OCI-LY3 (cell line): Measurements from ENCODE around the gene ZNF672.

ENCODE experiments used
- EZH2phosphoT487 ChIP-seq: fragments of 200-600 bp; shearing (Covaris generic); IDR thresholded peaks from 2 replicates; pipeline ENCODE4 v1.6.1; 2018; ENCODE audit warnings: antibody characterized with exemption, mixed run types, low read depth
- TF ChIP-seq, protein P1 (sequence below): fragments of 200-600, 300-600 bp; sonication (generic); IDR thresholded peaks from 2 replicates; pipeline ENCODE4 v1.5.1; 2014; ENCODE audit warnings: antibody characterized with exemption, low read length, low read depth

- TF ChIP-seq, protein P1, sequence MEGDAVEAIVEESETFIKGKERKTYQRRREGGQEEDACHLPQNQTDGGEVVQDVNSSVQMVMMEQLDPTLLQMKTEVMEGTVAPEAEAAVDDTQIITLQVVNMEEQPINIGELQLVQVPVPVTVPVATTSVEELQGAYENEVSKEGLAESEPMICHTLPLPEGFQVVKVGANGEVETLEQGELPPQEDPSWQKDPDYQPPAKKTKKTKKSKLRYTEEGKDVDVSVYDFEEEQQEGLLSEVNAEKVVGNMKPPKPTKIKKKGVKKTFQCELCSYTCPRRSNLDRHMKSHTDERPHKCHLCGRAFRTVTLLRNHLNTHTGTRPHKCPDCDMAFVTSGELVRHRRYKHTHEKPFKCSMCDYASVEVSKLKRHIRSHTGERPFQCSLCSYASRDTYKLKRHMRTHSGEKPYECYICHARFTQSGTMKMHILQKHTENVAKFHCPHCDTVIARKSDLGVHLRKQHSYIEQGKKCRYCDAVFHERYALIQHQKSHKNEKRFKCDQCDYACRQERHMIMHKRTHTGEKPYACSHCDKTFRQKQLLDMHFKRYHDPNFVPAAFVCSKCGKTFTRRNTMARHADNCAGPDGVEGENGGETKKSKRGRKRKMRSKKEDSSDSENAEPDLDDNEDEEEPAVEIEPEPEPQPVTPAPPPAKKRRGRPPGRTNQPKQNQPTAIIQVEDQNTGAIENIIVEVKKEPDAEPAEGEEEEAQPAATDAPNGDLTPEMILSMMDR: no peak
- no peak for TF ChIP-seq EZH2phosphoT487
Measured at GRCh38 chr1:248821101-248821500, 16.9 kb upstream of the ZNF672 start.
